ENCODE data around the gene ANKRD23. TPM values are rescaled to one million over a fixed set of nuclear protein-coding genes. Genes with fewer than 3 reads are reported as not detected.
"Not testable (repeated sequence)": the region's sequence is repeated elsewhere in the genome, so short reads cannot be mapped to it uniquely, and the experiment has no call there.

The ANKRD23 gene
- total and polyA plus RNA-seq, 2 donors (not counting 1 experiment from before 2014, with no cell fraction given): 0.41 to 1.3 TPM

DNA sequence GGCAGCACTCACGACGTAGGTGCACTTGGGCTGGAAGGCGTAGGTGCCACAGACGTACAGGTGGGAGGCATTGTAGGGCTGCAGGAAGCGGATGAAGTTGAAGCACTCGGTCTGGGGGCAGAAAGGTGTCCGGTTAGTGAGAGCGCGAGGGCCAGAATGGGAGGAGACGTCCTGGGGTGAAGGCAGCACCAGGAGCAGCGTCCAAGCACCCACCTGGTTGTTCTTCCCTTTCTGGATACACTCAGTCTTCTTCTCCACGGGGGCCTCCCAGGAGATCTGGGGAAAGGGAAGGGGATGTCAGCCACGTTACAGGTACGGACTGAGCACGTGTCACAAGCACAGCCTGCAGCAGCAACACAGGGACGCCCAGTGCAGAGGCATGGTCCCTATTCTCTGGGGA, 21.8 kb upstream of the ANKRD23 start:
- no peak overlapping the region for H3K9ac ChIP-seq (ENCODE audit: insufficient read depth, low read length)
- TF ChIP-seq, protein P1, sequence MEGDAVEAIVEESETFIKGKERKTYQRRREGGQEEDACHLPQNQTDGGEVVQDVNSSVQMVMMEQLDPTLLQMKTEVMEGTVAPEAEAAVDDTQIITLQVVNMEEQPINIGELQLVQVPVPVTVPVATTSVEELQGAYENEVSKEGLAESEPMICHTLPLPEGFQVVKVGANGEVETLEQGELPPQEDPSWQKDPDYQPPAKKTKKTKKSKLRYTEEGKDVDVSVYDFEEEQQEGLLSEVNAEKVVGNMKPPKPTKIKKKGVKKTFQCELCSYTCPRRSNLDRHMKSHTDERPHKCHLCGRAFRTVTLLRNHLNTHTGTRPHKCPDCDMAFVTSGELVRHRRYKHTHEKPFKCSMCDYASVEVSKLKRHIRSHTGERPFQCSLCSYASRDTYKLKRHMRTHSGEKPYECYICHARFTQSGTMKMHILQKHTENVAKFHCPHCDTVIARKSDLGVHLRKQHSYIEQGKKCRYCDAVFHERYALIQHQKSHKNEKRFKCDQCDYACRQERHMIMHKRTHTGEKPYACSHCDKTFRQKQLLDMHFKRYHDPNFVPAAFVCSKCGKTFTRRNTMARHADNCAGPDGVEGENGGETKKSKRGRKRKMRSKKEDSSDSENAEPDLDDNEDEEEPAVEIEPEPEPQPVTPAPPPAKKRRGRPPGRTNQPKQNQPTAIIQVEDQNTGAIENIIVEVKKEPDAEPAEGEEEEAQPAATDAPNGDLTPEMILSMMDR (conservative IDR thresholded peaks at IDR 0.05 in 1 of 2, IDR thresholded peaks at IDR 0.05 in 1 of 2; ENCODE audit: low read depth in 1 of 2, low read length in 2 of 2): no peak
- TF ChIP-seq EZH2 (IDR thresholded peaks at IDR 0.05; ENCODE audit: low read length, missing control alignments): no peak
- H4K20me1 ChIP-seq (ENCODE audit: control insufficient read depth, extremely low read depth, insufficient read depth, low read length): no peaks in the 10 kb centered on the region
- no peaks in the 10 kb centered on the region for H3K9me3 ChIP-seq (ENCODE audit: control insufficient read depth, insufficient read depth, low read depth, low read length)
- H3K4me1 ChIP-seq (ENCODE audit: control insufficient read depth, extremely low read depth, insufficient read depth, low read length): peaks cover 13% of the 10 kb centered on the region
- no peak overlapping the region for H3K4me2 ChIP-seq (ENCODE audit: extremely low read depth, insufficient read depth, low read length)
- peaks cover 1% of the 10 kb centered on the region for H3K27me3 ChIP-seq (ENCODE audit: control insufficient read depth, insufficient read depth, low read length)
- peaks cover 31% of the 10 kb centered on the region for H3K79me2 ChIP-seq (ENCODE audit: control insufficient read depth, insufficient read depth, low read length)
- H3K36me3 ChIP-seq (ENCODE audit: control insufficient read depth, insufficient read depth, low read length): peaks cover 41% of the 10 kb centered on the region
- no peak overlapping the region for H3K4me3 ChIP-seq (replicated peaks in 1 of 4; ENCODE audit: control extremely low read depth in 1 of 4, insufficient read depth in 1 of 4, low read depth in 3 of 4, low read length in 4 of 4)
- no peak overlapping the region for H2AFZ ChIP-seq (ENCODE audit: low read length)
- H3K27ac ChIP-seq (ENCODE audit: insufficient read depth, low read length): no peak overlapping the region
- DNase-seq (ENCODE audit: low read depth in 2 of 2): no peak

DNA sequence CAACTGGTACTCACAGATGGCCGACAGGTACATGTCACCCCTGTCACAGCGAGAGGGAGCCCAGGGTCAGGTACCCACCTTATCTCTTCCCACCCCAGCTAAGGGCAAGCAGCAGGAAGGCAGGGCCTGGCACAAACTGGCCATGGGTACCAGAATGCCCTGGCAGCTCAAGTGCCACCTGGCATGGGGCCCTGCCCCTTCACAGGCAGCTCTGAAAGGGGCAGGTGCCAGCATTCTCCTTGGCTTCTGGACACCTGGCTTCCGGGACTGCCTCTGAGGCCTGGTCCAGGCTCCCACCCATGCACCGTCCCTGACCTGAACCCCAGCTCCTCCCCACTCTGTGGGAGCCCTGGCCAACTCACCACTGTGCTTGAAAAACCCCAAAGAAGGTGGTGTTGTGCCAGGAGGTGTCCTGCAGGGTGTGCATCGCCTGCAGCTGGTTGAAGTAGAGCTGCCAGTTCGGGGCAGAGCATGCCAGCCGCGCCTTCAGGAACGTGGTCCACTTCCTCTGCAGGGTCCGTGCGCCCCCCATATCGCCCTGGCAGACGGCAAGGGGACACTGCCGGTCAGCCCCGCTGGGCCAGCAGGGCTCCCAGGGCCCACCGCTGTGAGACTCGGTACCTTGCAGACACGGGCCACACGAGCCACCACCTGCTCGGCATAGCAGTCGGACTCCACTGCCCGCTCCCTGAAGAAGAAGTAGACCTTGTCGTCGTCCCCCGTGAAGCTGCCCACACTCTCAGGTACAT, 20.7 kb upstream of the ANKRD23 start:
- no peak overlapping the region for H3K4me3 ChIP-seq (replicated peaks in 1 of 4; ENCODE audit: control extremely low read depth in 1 of 4, insufficient read depth in 1 of 4, low read depth in 3 of 4, low read length in 4 of 4)
- H3K27me3 ChIP-seq (ENCODE audit: control insufficient read depth, insufficient read depth, low read length): no peaks in the 10 kb centered on the region
- H4K20me1 ChIP-seq (ENCODE audit: control insufficient read depth, extremely low read depth, insufficient read depth, low read length): no peaks in the 10 kb centered on the region
- no peak overlapping the region for H3K27ac ChIP-seq (ENCODE audit: insufficient read depth, low read length)
- peaks cover 48% of the 10 kb centered on the region for H3K36me3 ChIP-seq (ENCODE audit: control insufficient read depth, insufficient read depth, low read length)
- DNase-seq (ENCODE audit: low read depth in 2 of 2): no peak
- no peak for TF ChIP-seq EZH2 (IDR thresholded peaks at IDR 0.05; ENCODE audit: low read length, missing control alignments)
- TF ChIP-seq, protein P1 (conservative IDR thresholded peaks at IDR 0.05 in 1 of 2, IDR thresholded peaks at IDR 0.05 in 1 of 2; ENCODE audit: low read depth in 1 of 2, low read length in 2 of 2): no peak
- H3K79me2 ChIP-seq (ENCODE audit: control insufficient read depth, insufficient read depth, low read length): peaks cover 31% of the 10 kb centered on the region
- H3K4me1 ChIP-seq (ENCODE audit: control insufficient read depth, extremely low read depth, insufficient read depth, low read length): peaks cover 13% of the 10 kb centered on the region
- no peak overlapping the region for H3K9ac ChIP-seq (ENCODE audit: insufficient read depth, low read length)
- H3K4me2 ChIP-seq (ENCODE audit: extremely low read depth, insufficient read depth, low read length): no peak overlapping the region
- H3K9me3 ChIP-seq (ENCODE audit: control insufficient read depth, insufficient read depth, low read depth, low read length): no peaks in the 10 kb centered on the region
- H2AFZ ChIP-seq (ENCODE audit: low read length): no peak overlapping the region

DNA sequence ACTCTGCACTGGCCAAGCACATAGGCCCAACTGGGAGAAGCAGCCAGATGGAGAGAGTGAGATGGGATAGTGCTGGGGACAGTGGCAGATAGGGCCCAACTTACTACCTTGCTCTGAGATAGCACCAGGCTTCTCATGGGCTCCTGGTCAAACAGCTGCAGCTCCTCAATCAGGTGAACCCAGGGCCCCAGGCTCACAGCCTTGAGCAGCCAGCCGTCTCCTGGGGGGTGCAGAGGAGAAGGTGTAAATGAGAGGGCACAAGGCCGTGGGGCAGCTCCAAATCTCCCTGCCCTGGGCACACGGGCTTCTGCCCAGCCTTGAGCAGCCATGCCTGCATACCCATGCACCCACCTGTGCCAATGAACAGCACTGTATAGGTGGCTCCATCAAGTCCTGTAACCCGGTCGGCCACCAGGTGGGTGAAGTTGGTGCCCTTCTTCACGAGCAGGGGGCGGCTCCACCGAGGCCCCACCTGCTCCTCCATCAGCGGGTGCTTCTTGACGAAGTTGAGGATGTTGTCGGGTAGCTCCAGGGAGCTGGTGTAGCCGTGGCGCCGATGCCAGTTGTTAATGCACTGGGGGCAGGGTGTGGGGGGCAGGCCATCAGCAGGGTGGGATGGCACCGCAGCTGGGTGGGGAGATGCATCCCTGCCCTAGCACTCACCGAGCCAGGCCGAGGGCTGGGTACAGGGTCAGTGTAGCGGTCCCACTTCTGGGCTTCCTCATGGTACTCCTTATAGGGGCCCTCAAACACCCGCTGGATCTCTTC, 19.9 kb upstream of the ANKRD23 start:
- Histone ChIP-seq H3K27ac (ENCODE audit: insufficient read depth, low read length) (no peak overlapping the region), H3K9ac (ENCODE audit: insufficient read depth, low read length) (no peak overlapping the region), H3K79me2 (ENCODE audit: control insufficient read depth, insufficient read depth, low read length) (peaks cover 31% of the 10 kb centered on the region), H2AFZ (ENCODE audit: low read length) (no peak overlapping the region), H3K27me3 (ENCODE audit: control insufficient read depth, insufficient read depth, low read length) (no peaks in the 10 kb centered on the region), H3K4me2 (ENCODE audit: extremely low read depth, insufficient read depth, low read length) (no peak overlapping the region), H3K4me3 (replicated peaks in 1 of 4; ENCODE audit: control extremely low read depth in 1 of 4, insufficient read depth in 1 of 4, low read depth in 3 of 4, low read length in 4 of 4) (no peak overlapping the region), H3K36me3 (ENCODE audit: control insufficient read depth, insufficient read depth, low read length) (peaks cover 48% of the 10 kb centered on the region), H4K20me1 (ENCODE audit: control insufficient read depth, extremely low read depth, insufficient read depth, low read length) (no peaks in the 10 kb centered on the region), H3K4me1 (ENCODE audit: control insufficient read depth, extremely low read depth, insufficient read depth, low read length) (peaks cover 17% of the 10 kb centered on the region), H3K9me3 (ENCODE audit: control insufficient read depth, insufficient read depth, low read depth, low read length) (no peaks in the 10 kb centered on the region)
- DNase-seq (ENCODE audit: low read depth in 2 of 2): no peak
- TF ChIP-seq, protein P1 (conservative IDR thresholded peaks at IDR 0.05 in 1 of 2, IDR thresholded peaks at IDR 0.05 in 1 of 2; ENCODE audit: low read depth in 1 of 2, low read length in 2 of 2): no peak
- no peak for TF ChIP-seq EZH2 (IDR thresholded peaks at IDR 0.05; ENCODE audit: low read length, missing control alignments)

DNA sequence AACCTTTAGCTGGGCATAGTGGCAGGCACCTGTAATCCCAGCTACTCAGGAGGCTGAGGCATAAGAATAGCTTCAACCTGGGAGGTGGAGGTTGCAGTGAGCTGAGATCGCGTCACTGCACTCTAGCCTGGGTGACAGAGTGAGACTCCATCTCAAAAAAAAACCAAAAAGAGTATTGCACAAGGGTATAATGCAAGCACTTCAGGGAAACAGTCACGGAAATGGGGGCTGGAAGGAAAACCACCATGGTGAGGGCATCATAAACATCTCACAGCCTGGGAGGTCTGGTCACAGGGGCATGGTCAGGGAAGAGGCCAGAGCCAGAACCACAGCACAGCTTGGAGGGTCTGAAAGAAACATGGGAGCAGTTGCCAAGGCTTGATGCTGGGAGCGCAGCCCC, 19.2 kb upstream of the ANKRD23 start:
- not testable (repeated sequence) for H3K9ac ChIP-seq (ENCODE audit: insufficient read depth, low read length); H3K4me2 ChIP-seq (ENCODE audit: extremely low read depth, insufficient read depth, low read length); H4K20me1 ChIP-seq (ENCODE audit: control insufficient read depth, extremely low read depth, insufficient read depth, low read length); H3K27me3 ChIP-seq (ENCODE audit: control insufficient read depth, insufficient read depth, low read length); H3K27ac ChIP-seq (ENCODE audit: insufficient read depth, low read length); H2AFZ ChIP-seq (ENCODE audit: low read length); H3K4me3 ChIP-seq (replicated peaks in 1 of 4; ENCODE audit: control extremely low read depth in 1 of 4, insufficient read depth in 1 of 4, low read depth in 3 of 4, low read length in 4 of 4); H3K9me3 ChIP-seq (ENCODE audit: control insufficient read depth, insufficient read depth, low read depth, low read length); DNase-seq (ENCODE audit: low read depth in 2 of 2)
- peaks cover 19% of the 10 kb centered on the region for H3K4me1 ChIP-seq (ENCODE audit: control insufficient read depth, extremely low read depth, insufficient read depth, low read length)
- H3K36me3 ChIP-seq (ENCODE audit: control insufficient read depth, insufficient read depth, low read length): peaks cover 48% of the 10 kb centered on the region
- H3K79me2 ChIP-seq (ENCODE audit: control insufficient read depth, insufficient read depth, low read length): peaks cover 28% of the 10 kb centered on the region
